ENCODE measurements around the gene NANS. TPM values are rescaled to one million over a fixed set of nuclear protein-coding genes. Genes with fewer than 3 reads are reported as not detected.

The NANS gene
- total RNA-seq, 1 experiment from 2014 or later, result 48.9 TPM

GRCh38 chr9:98094316-98094715 is 37.8 kb downstream of the NANS start:
- Histone ChIP-seq H3K36me3 (ENCODE audit: control insufficient read depth in 1 of 2, insufficient read depth in 2 of 2, low read length in 2 of 2) (0 out of 4 replicates have a peak, but pooled peaks cover 0 to 6% of the 10 kb centered on the region in 2 experiments), H3K9me2 (ENCODE audit: insufficient read depth) (no peaks in the 10 kb centered on the region), H3K4me3 (replicated peaks in 1 of 2; ENCODE audit: low read depth in 1 of 2, low read length in 2 of 2) (no peak overlapping the region), H2AFZ (ENCODE audit: low read depth, low read length, poor library complexity, severe bottlenecking) (no peak overlapping the region), H3K27me3 (ENCODE audit: insufficient read depth, low read length) (no peaks in the 10 kb centered on the region), H3K9me3 (ENCODE audit: control insufficient read depth in 1 of 2, insufficient read depth in 1 of 2, low read depth in 1 of 2, low read length in 2 of 2) (no peaks in the 10 kb centered on the region), H4K20me1 (ENCODE audit: insufficient read depth) (no peaks in the 10 kb centered on the region), H3K4me1 (ENCODE audit: control insufficient read depth in 1 of 2, insufficient read depth in 2 of 2, low read length in 2 of 2) (no peaks in the 10 kb centered on the region), H3K4me2 (ENCODE audit: low read length) (no peak overlapping the region), H3K79me2 (ENCODE audit: insufficient read depth, low read length) (no peaks in the 10 kb centered on the region), H3K27ac (ENCODE audit: low read depth, low read length) (no peak overlapping the region), H3K9ac (ENCODE audit: low read length) (no peak overlapping the region)
- ChIA-PET CTCF (no interaction called here), RAD21 (ENCODE audit: low non-redundant PET in 1 of 2, low total read pairs in 2 of 2, uncharacterized antibody in 2 of 2, unreplicated experiment in 2 of 2) (no interaction called here), POLR2A (no interaction called here)
- TF ChIP-seq CBX3 (IDR thresholded peaks at IDR 0.05; ENCODE audit: low read depth), result no peak
- TF ChIP-seq TCF7L2 (IDR thresholded peaks at IDR 0.05; ENCODE audit: borderline replicate concordance, extremely low read depth, insufficient read depth, insufficient read length), result no peak
- no peak for TF ChIP-seq SRF (IDR thresholded peaks at IDR 0.05; ENCODE audit: low read depth)
- no peak for TF ChIP-seq RAD21 (IDR thresholded peaks at IDR 0.05; ENCODE audit: low read depth)
- TF ChIP-seq, protein P1, sequence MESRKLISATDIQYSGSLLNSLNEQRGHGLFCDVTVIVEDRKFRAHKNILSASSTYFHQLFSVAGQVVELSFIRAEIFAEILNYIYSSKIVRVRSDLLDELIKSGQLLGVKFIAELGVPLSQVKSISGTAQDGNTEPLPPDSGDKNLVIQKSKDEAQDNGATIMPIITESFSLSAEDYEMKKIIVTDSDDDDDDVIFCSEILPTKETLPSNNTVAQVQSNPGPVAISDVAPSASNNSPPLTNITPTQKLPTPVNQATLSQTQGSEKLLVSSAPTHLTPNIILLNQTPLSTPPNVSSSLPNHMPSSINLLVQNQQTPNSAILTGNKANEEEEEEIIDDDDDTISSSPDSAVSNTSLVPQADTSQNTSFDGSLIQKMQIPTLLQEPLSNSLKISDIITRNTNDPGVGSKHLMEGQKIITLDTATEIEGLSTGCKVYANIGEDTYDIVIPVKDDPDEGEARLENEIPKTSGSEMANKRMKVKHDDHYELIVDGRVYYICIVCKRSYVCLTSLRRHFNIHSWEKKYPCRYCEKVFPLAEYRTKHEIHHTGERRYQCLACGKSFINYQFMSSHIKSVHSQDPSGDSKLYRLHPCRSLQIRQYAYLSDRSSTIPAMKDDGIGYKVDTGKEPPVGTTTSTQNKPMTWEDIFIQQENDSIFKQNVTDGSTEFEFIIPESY (IDR thresholded peaks at IDR 0.05; ENCODE audit: extremely low read depth, insufficient replicate concordance, low read length), result no peak
- TF ChIP-seq MAX (IDR thresholded peaks at IDR 0.05), result no peak
- TF ChIP-seq POLR2A (IDR thresholded peaks at IDR 0.05; ENCODE audit: borderline replicate concordance, extremely low read depth, insufficient read depth, insufficient read length), result no peak
- TF ChIP-seq REST (IDR thresholded peaks at IDR 0.05; ENCODE audit: low read depth), result no peak
- no peak for TF ChIP-seq EGR1 (IDR thresholded peaks at IDR 0.05; ENCODE audit: low read depth)
- no peak for TF ChIP-seq EZH2 (IDR thresholded peaks at IDR 0.05)
- no peak for TF ChIP-seq ELF1 (IDR thresholded peaks at IDR 0.05; ENCODE audit: borderline replicate concordance, low read depth)
- no peak for TF ChIP-seq YY1 (IDR thresholded peaks at IDR 0.05; ENCODE audit: extremely low read depth, insufficient replicate concordance, low read depth, low read length)
- no peak for TF ChIP-seq CEBPB (IDR thresholded peaks at IDR 0.05; ENCODE audit: low read depth)
- TF ChIP-seq JUND (IDR thresholded peaks at IDR 0.05), result no peak
- DNase-seq (ENCODE audit: low read depth, low spot score) (no peak), ATAC-seq (no peak)
- intact Hi-C loops (cut with micrococcal nuclease), result no loop called here
- no TSS peak for BruUV-seq (replicated peaks)

Data from HCT116 (cell line).